ENCODE data around the gene RGMB. TPM values are rescaled to one million over a fixed set of nuclear protein-coding genes. Genes with fewer than 3 reads are reported as not detected.

RGMB gene
- total RNA-seq, 1 donor from 2014 or later, result 0.39 TPM

DNA sequence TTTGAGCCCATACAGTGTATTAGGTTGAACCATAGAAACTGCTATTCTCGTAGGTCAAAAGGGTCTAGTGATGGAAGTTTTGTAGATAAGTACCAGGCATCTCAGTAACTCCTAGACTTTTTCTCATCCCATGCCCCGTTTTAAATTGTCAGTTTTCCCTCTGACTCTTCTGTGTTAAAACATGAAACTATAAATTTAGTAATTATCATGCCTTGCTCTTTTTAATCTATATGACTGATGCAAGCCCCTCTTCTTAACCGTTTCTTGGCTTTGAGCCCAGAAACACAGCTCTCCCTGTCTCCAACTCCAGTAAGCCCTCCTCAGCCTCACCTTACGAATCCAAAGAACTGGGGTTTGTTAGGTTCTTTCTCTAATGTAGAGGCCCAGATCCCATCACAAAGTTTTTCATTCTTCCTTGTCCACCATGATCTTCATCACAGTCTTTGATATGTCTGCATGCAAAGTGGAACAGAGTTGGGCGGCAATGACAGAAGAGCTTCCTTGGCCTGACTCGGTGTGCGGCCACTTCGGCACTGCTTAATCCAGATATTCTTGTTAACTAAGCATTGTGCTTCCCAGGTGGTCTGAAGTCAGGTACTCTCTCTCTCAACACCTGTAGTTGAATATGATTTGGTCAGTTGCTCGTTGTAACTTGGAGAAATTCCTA, 21.1 kb downstream of the RGMB start:
- Mint-ChIP-seq H3K4me3 (no peak overlapping the region), H3K27ac (no peak overlapping the region), H3K36me3 (ENCODE audit: low read depth) (no peaks in the 10 kb centered on the region), H3K4me1 (ENCODE audit: low read depth) (no peaks in the 10 kb centered on the region), H3K27me3 (ENCODE audit: insufficient read depth) (peaks cover 6% of the 10 kb centered on the region), H3K9me3 (no peaks in the 10 kb centered on the region)
- intact Hi-C loops (cut with micrococcal nuclease), result no loop called here
- DNase-seq (ENCODE audit: low spot score), result no peak

DNA sequence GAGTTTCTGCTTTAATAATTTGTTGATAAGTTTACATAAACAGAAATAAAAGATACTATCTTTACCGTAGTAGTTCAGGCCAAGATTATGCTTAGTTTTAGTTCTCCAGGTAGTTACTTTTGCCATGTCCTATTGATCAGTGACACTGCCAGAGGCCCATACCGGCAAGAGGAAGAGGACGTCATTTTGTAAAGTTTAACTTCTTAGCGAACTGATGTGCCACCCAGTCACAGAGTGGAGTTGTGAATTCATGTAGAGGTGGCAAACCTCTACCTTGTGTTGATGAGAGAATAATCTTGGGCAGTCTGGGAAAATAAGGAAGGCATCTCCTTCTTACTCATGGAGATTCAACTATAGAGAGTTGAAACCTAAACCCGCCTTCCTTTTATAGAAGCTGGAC, 21.8 kb downstream of the RGMB start:
- H3K4me1 Mint-ChIP-seq (ENCODE audit: low read depth), result no peaks in the 10 kb centered on the region
- peaks cover 6% of the 10 kb centered on the region for H3K27me3 Mint-ChIP-seq (ENCODE audit: insufficient read depth)
- DNase-seq (ENCODE audit: low spot score), result no peak
- no peak overlapping the region for H3K27ac Mint-ChIP-seq
- no peaks in the 10 kb centered on the region for H3K9me3 Mint-ChIP-seq
- intact Hi-C loops (cut with micrococcal nuclease), result no loop called here
- H3K36me3 Mint-ChIP-seq (ENCODE audit: low read depth), result no peaks in the 10 kb centered on the region
- no peak overlapping the region for H3K4me3 Mint-ChIP-seq

DNA sequence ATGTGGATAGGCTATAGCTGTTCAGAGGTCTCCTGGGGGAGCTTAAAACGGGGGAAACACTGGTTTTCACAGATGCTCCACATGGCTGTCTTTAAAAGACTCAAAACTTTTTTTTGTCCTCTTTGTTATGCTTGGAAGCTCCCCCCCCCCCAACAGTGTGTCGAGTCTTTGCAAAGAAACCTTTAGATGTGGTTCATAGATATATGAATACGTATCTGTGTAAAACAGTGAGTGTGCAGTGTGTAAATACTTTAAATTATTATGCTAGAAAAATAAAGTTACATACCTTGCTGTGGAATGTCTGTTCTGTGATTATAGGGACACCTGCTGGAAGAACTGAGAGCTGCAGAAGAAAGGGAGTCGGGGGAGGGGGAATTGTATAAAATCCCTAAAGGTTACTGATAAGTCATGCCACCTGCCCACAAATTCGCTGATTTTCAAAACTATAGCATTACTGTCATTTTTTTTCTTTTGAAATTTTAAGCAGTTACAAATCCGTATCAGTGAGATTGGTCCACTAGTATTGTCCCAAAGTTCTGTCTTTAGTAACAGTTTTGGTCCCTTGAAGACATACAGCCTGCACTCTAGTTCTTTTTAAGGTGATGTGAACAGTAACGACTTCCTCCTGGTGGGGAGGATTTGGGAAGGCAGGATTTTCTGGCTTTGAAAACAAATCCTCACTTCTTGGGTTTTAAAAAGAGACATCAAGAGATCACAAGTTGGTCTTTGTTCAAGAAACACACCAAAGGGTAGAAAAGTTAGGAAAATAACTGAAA, 22.9 kb downstream of the RGMB start:
- Mint-ChIP-seq H3K36me3 (ENCODE audit: low read depth) (no peaks in the 10 kb centered on the region), H3K4me1 (ENCODE audit: low read depth) (no peaks in the 10 kb centered on the region), H3K27me3 (ENCODE audit: insufficient read depth) (peaks cover 6% of the 10 kb centered on the region), H3K4me3 (no peak overlapping the region), H3K9me3 (no peaks in the 10 kb centered on the region), H3K27ac (no peak overlapping the region)
- intact Hi-C loops (cut with micrococcal nuclease), result loop anchor here (1.0 kb wide), 2 partner anchors 28 to 1565 kb away; no protein-coding TSS in a partner anchor
- DNase-seq (ENCODE audit: low spot score), result peak; percentile 8

DNA sequence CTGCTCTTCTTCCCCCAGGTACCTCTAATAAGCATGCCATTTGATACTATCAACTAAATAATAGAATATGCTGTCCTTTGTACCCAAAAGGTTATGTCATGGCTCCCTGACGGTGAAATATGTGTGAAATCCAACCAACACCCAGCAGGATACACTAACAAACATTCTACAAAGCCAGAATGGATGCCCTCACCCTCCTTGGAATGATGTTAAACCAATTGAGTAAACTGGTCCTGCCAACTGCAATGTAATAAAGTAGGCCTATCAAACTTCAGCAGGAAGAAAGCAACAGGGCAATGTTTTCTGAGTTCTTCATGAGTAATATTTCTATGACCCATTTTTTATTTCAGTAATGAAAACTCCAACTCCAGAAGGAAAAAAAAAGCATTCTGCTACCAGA, 24.9 kb downstream of the RGMB start:
- no peak for DNase-seq (ENCODE audit: low spot score)
- Mint-ChIP-seq H3K27me3 (ENCODE audit: insufficient read depth) (peaks cover 6% of the 10 kb centered on the region), H3K4me1 (ENCODE audit: low read depth) (no peaks in the 10 kb centered on the region), H3K4me3 (no peak overlapping the region), H3K9me3 (no peaks in the 10 kb centered on the region), H3K27ac (no peak overlapping the region), H3K36me3 (ENCODE audit: low read depth) (no peaks in the 10 kb centered on the region)
- intact Hi-C loops (cut with micrococcal nuclease), result no loop called here

- no peak overlapping the region for H3K27ac Mint-ChIP-seq
- H3K4me1 Mint-ChIP-seq (ENCODE audit: low read depth), result no peaks in the 10 kb centered on the region
- no peaks in the 10 kb centered on the region for H3K9me3 Mint-ChIP-seq
- H3K4me3 Mint-ChIP-seq, result no peak overlapping the region
- intact Hi-C loops (cut with micrococcal nuclease), result no loop called here
- H3K27me3 Mint-ChIP-seq (ENCODE audit: insufficient read depth), result peaks cover 6% of the 10 kb centered on the region
- DNase-seq (ENCODE audit: low spot score), result no peak
- H3K36me3 Mint-ChIP-seq (ENCODE audit: low read depth), result no peaks in the 10 kb centered on the region
Observed at GRCh38 chr5:98798847-98799246, 25.4 kb downstream of the RGMB start.

DNA sequence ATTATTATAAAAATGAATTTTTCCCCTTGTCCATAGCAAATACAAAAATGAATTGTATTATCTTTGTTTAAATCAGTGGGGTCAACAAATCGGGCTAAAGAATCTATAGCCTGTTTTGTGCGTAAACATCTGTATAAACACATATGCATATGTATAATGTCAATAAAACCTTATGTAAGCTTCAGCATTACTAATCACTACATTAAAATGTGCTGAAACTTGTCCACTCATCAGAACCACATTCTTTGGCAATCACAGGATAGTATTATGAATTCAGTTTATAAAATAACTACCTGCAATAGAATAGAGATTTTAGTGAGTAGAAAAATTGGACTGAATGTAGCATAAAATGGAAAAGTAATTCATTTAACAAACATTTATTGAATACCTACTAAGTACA, 30.6 kb downstream of the RGMB start:
- H3K4me3 Mint-ChIP-seq, result no peak overlapping the region
- no peaks in the 10 kb centered on the region for H3K27me3 Mint-ChIP-seq (ENCODE audit: insufficient read depth)
- H3K9me3 Mint-ChIP-seq, result peaks cover 30% of the 10 kb centered on the region
- no peak for DNase-seq (ENCODE audit: low spot score)
- H3K4me1 Mint-ChIP-seq (ENCODE audit: low read depth), result no peaks in the 10 kb centered on the region
- no peak overlapping the region for H3K27ac Mint-ChIP-seq
- H3K36me3 Mint-ChIP-seq (ENCODE audit: low read depth), result no peaks in the 10 kb centered on the region
- intact Hi-C loops (cut with micrococcal nuclease), result no loop called here

DNA sequence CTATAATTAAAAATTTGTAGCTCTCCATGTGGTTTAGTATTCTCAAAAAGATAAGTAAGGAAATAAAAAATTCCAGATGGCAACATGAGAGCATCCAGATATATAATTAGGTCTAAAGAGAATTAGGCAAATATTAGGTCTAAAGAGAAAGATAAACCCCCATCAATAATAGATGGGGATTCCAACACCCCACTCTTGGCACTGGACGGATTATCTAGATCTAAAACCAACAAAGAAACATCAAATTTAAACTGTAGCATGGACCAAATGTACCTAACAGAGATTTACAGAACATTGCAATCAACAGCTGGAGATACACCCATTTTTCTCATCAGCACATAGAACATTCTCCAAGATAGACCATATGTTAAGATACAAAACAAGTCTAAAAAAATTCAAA, 31.6 kb downstream of the RGMB start:
- Mint-ChIP-seq H3K27ac (no peak overlapping the region), H3K4me1 (ENCODE audit: low read depth) (no peaks in the 10 kb centered on the region), H3K9me3 (peaks cover 30% of the 10 kb centered on the region), H3K36me3 (ENCODE audit: low read depth) (no peaks in the 10 kb centered on the region), H3K27me3 (ENCODE audit: insufficient read depth) (no peaks in the 10 kb centered on the region), H3K4me3 (no peak overlapping the region)
- DNase-seq (ENCODE audit: low spot score), result no peak
- intact Hi-C loops (cut with micrococcal nuclease), result no loop called here

DNA sequence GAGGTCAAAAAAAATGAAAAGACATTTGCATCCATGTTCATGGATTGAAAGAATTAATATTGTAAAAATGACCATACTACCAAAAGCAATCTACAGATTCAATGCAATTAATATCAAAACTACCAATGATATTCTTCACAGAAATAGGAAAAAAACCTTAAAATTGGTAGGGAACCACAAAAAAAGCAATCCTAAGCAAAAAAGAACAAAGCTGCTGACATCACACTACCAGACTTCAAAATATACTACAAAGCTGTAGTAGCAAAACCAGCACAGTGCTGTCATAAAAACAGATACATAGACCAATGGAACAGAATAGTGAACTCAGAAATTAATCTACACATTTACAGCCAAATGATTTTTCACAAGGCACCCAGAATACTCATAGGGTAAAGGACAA, 34.3 kb downstream of the RGMB start:
- H3K4me3 Mint-ChIP-seq, result no peak overlapping the region
- intact Hi-C loops (cut with micrococcal nuclease), result no loop called here
- H3K36me3 Mint-ChIP-seq (ENCODE audit: low read depth), result no peaks in the 10 kb centered on the region
- H3K9me3 Mint-ChIP-seq, result peaks cover 30% of the 10 kb centered on the region
- H3K4me1 Mint-ChIP-seq (ENCODE audit: low read depth), result no peaks in the 10 kb centered on the region
- H3K27ac Mint-ChIP-seq, result no peak overlapping the region
- peaks cover 3% of the 10 kb centered on the region for H3K27me3 Mint-ChIP-seq (ENCODE audit: insufficient read depth)
- no peak for DNase-seq (ENCODE audit: low spot score)

DNA sequence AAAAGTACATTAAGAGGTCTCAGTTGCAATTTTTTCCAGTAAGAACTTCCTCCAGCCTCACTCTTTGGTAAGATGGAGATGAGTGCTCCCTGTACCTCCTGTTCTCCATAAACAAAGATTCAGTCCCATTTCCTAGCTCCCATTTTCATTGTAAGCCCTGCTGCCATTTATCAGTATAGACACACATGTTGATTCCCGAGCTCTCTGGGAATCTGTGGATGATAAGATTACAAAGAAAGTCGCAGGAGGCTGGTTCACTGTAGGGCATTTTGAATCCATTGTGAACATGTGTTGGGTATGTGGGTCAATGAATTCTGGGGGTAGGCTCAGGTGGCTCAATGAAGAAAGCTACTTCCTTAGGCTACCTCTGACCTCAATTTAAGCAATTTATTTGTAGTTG, 36.7 kb downstream of the RGMB start:
- no peak overlapping the region for H3K27ac Mint-ChIP-seq
- H3K4me1 Mint-ChIP-seq (ENCODE audit: low read depth), result no peaks in the 10 kb centered on the region
- peaks cover 3% of the 10 kb centered on the region for H3K27me3 Mint-ChIP-seq (ENCODE audit: insufficient read depth)
- intact Hi-C loops (cut with micrococcal nuclease), result no loop called here
- DNase-seq (ENCODE audit: low spot score), result no peak
- H3K36me3 Mint-ChIP-seq (ENCODE audit: low read depth), result no peaks in the 10 kb centered on the region
- peaks cover 27% of the 10 kb centered on the region for H3K9me3 Mint-ChIP-seq
- no peak overlapping the region for H3K4me3 Mint-ChIP-seq

GRCh38 chr5:98813755-98814154, 40.3 kb downstream of the RGMB start:
- no peak overlapping the region for H3K4me3 Mint-ChIP-seq
- peaks cover 9% of the 10 kb centered on the region for H3K27me3 Mint-ChIP-seq (ENCODE audit: insufficient read depth)
- intact Hi-C loops (cut with micrococcal nuclease), result no loop called here
- no peaks in the 10 kb centered on the region for H3K4me1 Mint-ChIP-seq (ENCODE audit: low read depth)
- peaks cover 6% of the 10 kb centered on the region for H3K9me3 Mint-ChIP-seq
- H3K27ac Mint-ChIP-seq, result no peak overlapping the region
- H3K36me3 Mint-ChIP-seq (ENCODE audit: low read depth), result no peaks in the 10 kb centered on the region
- DNase-seq (ENCODE audit: low spot score), result no peak

DNA sequence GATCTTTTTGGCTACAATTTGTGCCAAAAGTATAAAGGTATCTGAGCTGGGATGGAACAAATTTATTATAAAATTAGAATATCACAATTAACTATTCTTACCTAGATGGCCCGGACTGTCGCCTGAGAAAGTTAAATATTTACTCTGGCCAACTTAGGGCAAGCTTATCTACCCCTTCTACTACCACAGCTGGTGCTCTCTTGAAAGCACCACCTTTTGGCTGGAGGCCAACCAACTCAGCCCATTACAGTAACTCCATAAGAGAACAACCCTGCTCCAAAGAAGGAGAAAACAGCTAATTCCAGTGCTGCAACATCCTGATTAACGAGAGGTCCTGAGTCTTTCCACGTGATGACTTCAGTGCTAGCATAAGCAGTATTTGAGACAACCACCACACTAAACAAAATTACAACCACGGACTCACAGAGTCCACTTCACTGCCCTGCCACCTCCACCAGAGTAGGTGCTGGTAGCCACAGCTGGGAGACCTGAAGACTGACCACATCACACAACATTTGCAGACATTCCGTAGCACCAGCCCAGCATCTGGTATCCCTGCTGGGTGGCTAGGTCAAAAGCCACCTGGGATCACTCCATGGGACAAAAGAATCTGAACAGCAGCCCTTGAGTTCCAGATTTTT, 43.2 kb downstream of the RGMB start:
- Mint-ChIP-seq H3K27ac (no peak overlapping the region), H3K4me1 (ENCODE audit: low read depth) (no peaks in the 10 kb centered on the region), H3K9me3 (peaks cover 16% of the 10 kb centered on the region), H3K36me3 (ENCODE audit: low read depth) (no peaks in the 10 kb centered on the region), H3K27me3 (ENCODE audit: insufficient read depth) (peaks cover 9% of the 10 kb centered on the region), H3K4me3 (no peak overlapping the region)
- intact Hi-C loops (cut with micrococcal nuclease), result no loop called here
- DNase-seq (ENCODE audit: low spot score), result no peak

DNA sequence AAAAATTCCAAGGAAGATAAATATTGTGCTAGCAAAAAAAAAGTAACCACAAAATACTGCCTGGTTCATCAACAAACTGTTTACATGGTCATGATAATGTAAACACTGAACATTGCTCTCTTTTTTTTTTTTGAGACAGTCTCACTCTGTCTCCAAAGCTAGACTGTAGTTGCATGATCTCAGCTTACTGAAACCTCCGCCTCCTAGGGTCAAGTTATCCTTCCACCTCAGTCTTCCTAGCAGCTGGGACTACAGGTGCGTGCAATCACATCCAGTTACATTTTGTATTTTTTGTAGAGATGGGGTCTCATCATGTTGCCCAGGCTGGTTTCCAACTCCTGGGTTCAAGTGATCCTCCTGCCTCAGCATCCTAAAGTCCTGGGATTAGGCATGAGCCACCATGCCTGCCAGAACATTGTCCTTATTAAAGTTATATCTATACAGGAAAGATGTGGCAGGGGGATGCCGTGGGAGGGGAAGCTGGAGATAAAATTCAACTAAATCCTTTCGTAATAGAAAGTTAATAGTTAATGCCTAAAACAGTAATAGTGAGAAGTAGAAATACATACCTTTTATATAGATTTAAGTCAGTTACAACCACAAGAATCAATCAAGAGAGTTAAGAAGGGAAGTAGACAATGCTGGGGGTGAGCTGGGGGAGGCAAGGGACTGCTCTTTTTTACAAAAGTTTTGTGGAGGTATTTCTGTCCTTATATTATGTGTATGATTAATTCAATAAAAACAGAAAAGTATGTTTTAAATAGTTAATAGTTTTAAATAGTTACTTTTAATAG, 52.3 kb downstream of the RGMB start:
- Mint-ChIP-seq H3K36me3 (ENCODE audit: low read depth) (no peaks in the 10 kb centered on the region), H3K4me3 (no peak overlapping the region), H3K27ac (no peak overlapping the region), H3K9me3 (peaks cover 7% of the 10 kb centered on the region), H3K4me1 (ENCODE audit: low read depth) (no peaks in the 10 kb centered on the region), H3K27me3 (ENCODE audit: insufficient read depth) (peaks cover 2% of the 10 kb centered on the region)
- DNase-seq (ENCODE audit: low spot score), result no peak
- intact Hi-C loops (cut with micrococcal nuclease), result no loop called here

DNA sequence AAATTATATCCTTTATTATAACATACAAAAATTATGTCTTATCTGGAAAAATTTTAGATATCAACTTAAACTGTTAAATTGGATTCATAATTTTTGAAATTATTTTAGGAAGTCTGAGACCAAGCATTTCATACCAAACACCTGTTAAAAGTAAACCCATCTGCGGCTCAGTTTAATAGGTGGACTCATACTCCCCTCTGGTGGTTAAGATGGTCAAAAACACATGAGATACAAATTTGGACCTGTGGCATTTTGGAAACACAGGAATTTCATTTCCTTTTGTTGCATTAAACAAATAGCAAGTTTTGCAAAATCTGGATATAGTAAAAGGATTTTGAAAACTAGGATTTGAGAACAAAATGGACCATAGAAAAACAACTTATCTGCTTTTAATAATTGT, 53.7 kb downstream of the RGMB start:
- H3K36me3 Mint-ChIP-seq (ENCODE audit: low read depth), result no peaks in the 10 kb centered on the region
- intact Hi-C loops (cut with micrococcal nuclease), result no loop called here
- H3K9me3 Mint-ChIP-seq, result no peaks in the 10 kb centered on the region
- peaks cover 2% of the 10 kb centered on the region for H3K27me3 Mint-ChIP-seq (ENCODE audit: insufficient read depth)
- no peak for DNase-seq (ENCODE audit: low spot score)
- H3K4me1 Mint-ChIP-seq (ENCODE audit: low read depth), result no peaks in the 10 kb centered on the region
- H3K27ac Mint-ChIP-seq, result no peak overlapping the region
- no peak overlapping the region for H3K4me3 Mint-ChIP-seq
